Measurements from ENCODE around the gene EPS15.
"Not testable (repeated sequence)": the region's sequence is repeated elsewhere in the genome, so short reads cannot be mapped to it uniquely, and the experiment has no call there.

Gene EPS15

GRCh38 chr1:51514733-51515132 lies 4.3 kb downstream of the EPS15 start:
- ATAC-seq: no peak

- peak; percentile 42 for ATAC-seq
These were observed 6.5 kb downstream of the EPS15 start for GRCh38 chr1:51512606-51513005.

- no peak for ATAC-seq
These were observed 6.9 kb downstream of the EPS15 start for GRCh38 chr1:51512120-51512519.

GRCh38 chr1:51509773-51510172 lies 9.3 kb downstream of the EPS15 start:
- ATAC-seq: no peak

- ATAC-seq: no peak
These were observed 12.5 kb downstream of the EPS15 start for GRCh38 chr1:51506537-51506936.

GRCh38 chr1:51504806-51505525 lies 14.1 kb downstream of the EPS15 start:
- ATAC-seq: peak; percentile 44 to 64

- ATAC-seq: peak; percentile 76 to 77
These were observed 17.8 kb downstream of the EPS15 start for GRCh38 chr1:51501218-51501630.

GRCh38 chr1:51499694-51500093 lies 19.4 kb downstream of the EPS15 start:
- ATAC-seq: no peak

- no peak for ATAC-seq
These were observed 20.1 kb downstream of the EPS15 start for GRCh38 chr1:51498924-51499323.

- ATAC-seq: no peak
These were observed 21.7 kb downstream of the EPS15 start for GRCh38 chr1:51497340-51497739.

- ATAC-seq: no peak
These were observed 24.8 kb downstream of the EPS15 start for GRCh38 chr1:51494138-51494830.

GRCh38 chr1:51491166-51491981 lies 27.7 kb downstream of the EPS15 start:
- no peak for ATAC-seq

- ATAC-seq: no peak
These were observed 29.6 kb downstream of the EPS15 start for GRCh38 chr1:51489472-51489871.

- ATAC-seq: no peak
These were observed 30.6 kb downstream of the EPS15 start for GRCh38 chr1:51488372-51489050.

- no peak for ATAC-seq
These were observed 31.4 kb downstream of the EPS15 start for GRCh38 chr1:51487628-51488027.

GRCh38 chr1:51484591-51484990 lies 34.5 kb downstream of the EPS15 start:
- ATAC-seq: no peak

- peak in 1 of 2 donors; percentile 27 for ATAC-seq
These were observed 36.2 kb downstream of the EPS15 start for GRCh38 chr1:51482881-51483280.

GRCh38 chr1:51474832-51475620 lies 44.0 kb downstream of the EPS15 start:
- ATAC-seq: not testable (repeated sequence)

- no peak for ATAC-seq
These were observed 45.5 kb downstream of the EPS15 start for GRCh38 chr1:51473331-51474115.

GRCh38 chr1:51472359-51472758 lies 46.7 kb downstream of the EPS15 start:
- ATAC-seq: no peak

GRCh38 chr1:51469518-51469917 lies 49.5 kb downstream of the EPS15 start:
- ATAC-seq: no peak

All from activated CD4-positive, CD25-positive, alpha-beta regulatory T cell treated with anti-CD3 and anti-CD28 coated beads, Interleukin-2, amount 50 U/mL, for 24 hours (primary cell).